Neural crest cell (in vitro differentiated cells): Measurements from ENCODE around the gene FAM89B. TPM values are rescaled to one million over a fixed set of nuclear protein-coding genes. Genes with fewer than 3 reads are reported as not detected.

Source experiments
- DNase-seq: peaks from one replicate; pipeline ENCODE4 v3.0.0; 2021; ENCODE audit warnings: low read depth, mixed read lengths, low spot score
- H3K27ac Mint-ChIP-seq: one replicate; pipeline ENCODE4 v1.8.0; 2021; ENCODE audit warnings: mild to moderate bottlenecking, mixed read lengths; ENCODE audit not compliant: unreplicated experiment
- H3K27me3 Mint-ChIP-seq: 2 replicates; pipeline ENCODE4 v1.8.0; 2021; ENCODE audit warnings: low read depth, mild to moderate bottlenecking, mixed read lengths
- H3K36me3 Mint-ChIP-seq: 2 replicates; pipeline ENCODE4 v1.8.0; 2021; ENCODE audit warnings: low read depth, mild to moderate bottlenecking, mixed read lengths
- H3K4me1 Mint-ChIP-seq: 2 replicates; pipeline ENCODE4 v1.8.0; 2021; ENCODE audit warnings: mixed read lengths
- H3K4me3 Mint-ChIP-seq: one replicate; pipeline ENCODE4 v1.8.0; 2021; ENCODE audit warnings: mild to moderate bottlenecking, mixed read lengths
- H3K9me3 Mint-ChIP-seq: 2 replicates; pipeline ENCODE4 v1.8.0; 2021; ENCODE audit warnings: mixed read lengths
- CTCF ChIP-seq: fragments of 200-600 bp; sonication (generic); conservative IDR thresholded peaks from 2 replicates; pipeline ENCODE4 v1.5.0; 2021; ENCODE audit warnings: antibody characterized with exemption, mild to moderate bottlenecking
- total RNA-seq: library from RNA; stranded (reverse); gene quantifications from 2 replicates; pipeline ENCODE4 v1.2.1, GENCODE V29; 2021

Gene FAM89B
- total RNA-seq, 1 donor from 2014 or later, result 86.3 TPM

DNA sequence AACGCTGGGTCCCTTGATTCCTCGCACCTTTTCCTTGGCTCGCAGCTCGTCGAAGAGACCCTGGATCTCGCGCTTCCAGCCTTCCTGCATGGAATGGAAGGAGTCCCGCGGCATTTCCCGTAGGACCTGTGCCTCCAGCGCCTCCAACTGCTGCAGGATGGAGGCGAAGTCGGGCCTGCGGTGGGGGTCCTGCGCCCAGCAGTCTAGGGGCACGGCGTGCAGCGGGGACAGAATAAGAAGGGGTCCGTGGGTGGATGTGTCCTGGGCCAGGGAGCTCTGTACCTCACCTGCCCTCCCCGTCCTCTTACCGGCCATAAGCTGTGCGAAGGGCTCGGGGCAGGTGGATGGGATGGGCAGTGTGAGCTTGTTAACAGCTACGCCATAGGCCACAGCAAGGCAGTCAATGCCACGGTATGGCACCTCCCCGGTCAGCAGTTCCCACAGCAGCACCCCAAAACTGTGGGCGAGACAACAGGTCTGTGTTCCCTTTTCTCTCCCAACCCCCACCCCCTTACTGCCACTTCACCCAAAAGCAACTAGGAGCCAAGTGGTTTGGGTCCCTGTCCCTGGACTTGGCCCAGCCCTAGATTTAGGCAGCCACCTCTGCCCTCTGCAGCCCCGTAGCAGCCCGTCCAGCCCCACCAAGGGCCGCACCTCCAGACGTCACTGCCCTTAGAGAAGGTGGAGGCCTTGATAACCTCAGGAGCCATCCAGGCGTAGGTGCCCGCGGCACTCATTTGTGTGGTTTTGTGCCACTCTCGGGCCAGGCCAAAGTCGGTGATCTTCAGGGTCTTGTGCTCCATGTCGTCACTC is 35.5 kb downstream of the FAM89B start:
- no peak for DNase-seq
- Mint-ChIP-seq H3K4me1 (peaks cover 48% of the 10 kb centered on the region), H3K36me3 (peaks cover 4% of the 10 kb centered on the region), H3K9me3 (no peaks in the 10 kb centered on the region), H3K4me3 (peak overlapping the region; percentile 70), H3K27me3 (no peaks in the 10 kb centered on the region), H3K27ac (no peak overlapping the region)
- no peak for TF ChIP-seq CTCF

- no peaks in the 10 kb centered on the region for H3K9me3 Mint-ChIP-seq
- H3K4me1 Mint-ChIP-seq, result peaks cover 48% of the 10 kb centered on the region
- no peak overlapping the region for H3K27ac Mint-ChIP-seq
- H3K4me3 Mint-ChIP-seq, result peak overlapping the region; percentile 70
- no peak for TF ChIP-seq CTCF
- H3K36me3 Mint-ChIP-seq, result no peaks in the 10 kb centered on the region
- DNase-seq, result no peak
- no peaks in the 10 kb centered on the region for H3K27me3 Mint-ChIP-seq
Observed at GRCh38 chr11:65609229-65609628, 36.9 kb downstream of the FAM89B start.

DNA sequence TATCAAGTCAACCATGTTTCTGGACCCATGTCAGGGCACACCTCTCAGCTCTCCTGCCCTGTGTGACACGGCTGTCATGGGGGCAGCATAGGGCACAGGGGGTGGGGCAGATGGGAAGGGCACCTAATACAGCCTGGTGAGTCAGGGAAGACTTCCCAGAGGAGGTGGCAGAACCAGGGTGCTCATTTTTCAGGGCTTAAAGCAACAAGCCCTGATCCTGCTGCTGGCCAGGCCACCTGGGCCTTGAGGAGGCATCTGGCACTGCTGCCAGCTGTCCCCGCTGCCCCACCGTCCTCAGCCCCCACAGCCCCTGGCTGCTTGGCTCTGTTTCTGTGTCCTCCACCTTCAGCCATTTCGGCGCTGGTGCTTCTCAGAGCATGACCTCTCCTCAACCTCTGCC is 37.3 kb downstream of the FAM89B start:
- H3K27ac Mint-ChIP-seq, result no peak overlapping the region
- TF ChIP-seq CTCF, result no peak
- peak overlapping the region; percentile 70 for H3K4me3 Mint-ChIP-seq
- no peaks in the 10 kb centered on the region for H3K36me3 Mint-ChIP-seq
- no peak for DNase-seq
- no peaks in the 10 kb centered on the region for H3K27me3 Mint-ChIP-seq
- no peaks in the 10 kb centered on the region for H3K9me3 Mint-ChIP-seq
- H3K4me1 Mint-ChIP-seq, result peaks cover 48% of the 10 kb centered on the region

DNA sequence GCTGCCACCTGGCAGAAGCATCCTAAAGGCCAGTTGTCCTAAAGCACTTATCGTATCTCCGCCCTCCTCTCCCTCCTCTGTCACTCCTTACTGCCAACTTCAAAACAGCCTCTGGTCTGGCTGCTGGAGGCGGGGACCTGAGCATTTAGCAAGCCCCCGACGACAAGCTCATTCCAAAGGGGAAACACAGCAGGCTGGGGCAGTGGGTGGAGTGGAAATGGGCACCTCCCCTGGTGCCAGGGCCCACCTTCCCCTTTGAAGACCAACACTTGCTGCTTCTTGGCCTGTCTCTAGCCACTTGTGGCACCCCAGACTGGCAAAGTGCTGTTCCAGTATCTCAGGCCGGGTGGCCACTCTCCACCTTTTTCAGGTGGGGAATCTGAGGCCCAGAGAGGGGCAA is 38.1 kb downstream of the FAM89B start:
- Mint-ChIP-seq H3K27ac (no peak overlapping the region), H3K4me3 (peak overlapping the region; percentile 87), H3K36me3 (no peaks in the 10 kb centered on the region), H3K4me1 (peaks cover 54% of the 10 kb centered on the region), H3K27me3 (no peaks in the 10 kb centered on the region), H3K9me3 (no peaks in the 10 kb centered on the region)
- no peak for TF ChIP-seq CTCF
- DNase-seq, result no peak

GRCh38 chr11:65611028-65611757 is 38.9 kb downstream of the FAM89B start:
- no peaks in the 10 kb centered on the region for H3K27me3 Mint-ChIP-seq
- DNase-seq, result no peak
- no peaks in the 10 kb centered on the region for H3K9me3 Mint-ChIP-seq
- H3K36me3 Mint-ChIP-seq, result no peaks in the 10 kb centered on the region
- peak overlapping the region; percentile 87 for H3K4me3 Mint-ChIP-seq
- H3K4me1 Mint-ChIP-seq, result peaks cover 56% of the 10 kb centered on the region
- peak overlapping the region; percentile 67 for H3K27ac Mint-ChIP-seq
- no peak for TF ChIP-seq CTCF
